GM12873 (cell line): Measurements from ENCODE around the gene ZDHHC11.

Source experiments
- TF ChIP-seq, protein P1 (sequence below): IDR thresholded peaks from 2 replicates; pipeline ENCODE4 v1.5.1; 2012; ENCODE audit warnings: low read depth, mild to moderate bottlenecking, moderate library complexity, low read length, control low read depth; ENCODE audit not compliant: insufficient read depth; ENCODE audit errors: missing control alignments

ZDHHC11 gene

GRCh38 chr5:751496-751895 lies 99.3 kb downstream of the ZDHHC11 start:
- TF ChIP-seq, protein P1, sequence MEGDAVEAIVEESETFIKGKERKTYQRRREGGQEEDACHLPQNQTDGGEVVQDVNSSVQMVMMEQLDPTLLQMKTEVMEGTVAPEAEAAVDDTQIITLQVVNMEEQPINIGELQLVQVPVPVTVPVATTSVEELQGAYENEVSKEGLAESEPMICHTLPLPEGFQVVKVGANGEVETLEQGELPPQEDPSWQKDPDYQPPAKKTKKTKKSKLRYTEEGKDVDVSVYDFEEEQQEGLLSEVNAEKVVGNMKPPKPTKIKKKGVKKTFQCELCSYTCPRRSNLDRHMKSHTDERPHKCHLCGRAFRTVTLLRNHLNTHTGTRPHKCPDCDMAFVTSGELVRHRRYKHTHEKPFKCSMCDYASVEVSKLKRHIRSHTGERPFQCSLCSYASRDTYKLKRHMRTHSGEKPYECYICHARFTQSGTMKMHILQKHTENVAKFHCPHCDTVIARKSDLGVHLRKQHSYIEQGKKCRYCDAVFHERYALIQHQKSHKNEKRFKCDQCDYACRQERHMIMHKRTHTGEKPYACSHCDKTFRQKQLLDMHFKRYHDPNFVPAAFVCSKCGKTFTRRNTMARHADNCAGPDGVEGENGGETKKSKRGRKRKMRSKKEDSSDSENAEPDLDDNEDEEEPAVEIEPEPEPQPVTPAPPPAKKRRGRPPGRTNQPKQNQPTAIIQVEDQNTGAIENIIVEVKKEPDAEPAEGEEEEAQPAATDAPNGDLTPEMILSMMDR, result no peak

DNA sequence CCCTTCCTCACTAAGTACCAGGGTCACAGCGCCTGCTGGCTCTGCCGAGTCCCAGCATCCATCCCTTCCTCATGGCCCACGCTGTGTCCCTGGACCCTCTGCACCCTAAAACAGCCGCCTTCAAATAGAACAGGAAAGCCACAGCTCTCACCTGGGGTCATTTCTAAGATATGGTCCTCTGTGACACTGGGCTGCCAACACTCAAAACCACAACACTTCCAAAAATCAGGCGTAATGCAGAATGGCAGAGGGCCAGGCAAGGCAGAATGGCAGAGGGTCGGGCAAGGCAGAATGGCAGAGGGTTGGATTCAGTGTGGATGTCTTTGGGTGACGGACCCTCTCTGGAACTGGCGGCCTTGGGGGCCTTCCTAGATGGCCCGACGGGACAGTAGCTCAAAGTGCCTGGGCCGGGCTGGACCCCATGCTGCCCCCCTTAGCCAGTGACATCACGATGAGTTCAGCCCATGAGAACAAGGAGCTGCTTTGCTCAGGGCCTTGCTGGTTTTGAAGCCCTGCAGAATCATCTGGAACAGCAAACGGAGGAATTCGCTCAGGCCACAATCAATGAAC lies 101.6 kb downstream of the ZDHHC11 start:
- TF ChIP-seq, protein P1, result no peak

DNA sequence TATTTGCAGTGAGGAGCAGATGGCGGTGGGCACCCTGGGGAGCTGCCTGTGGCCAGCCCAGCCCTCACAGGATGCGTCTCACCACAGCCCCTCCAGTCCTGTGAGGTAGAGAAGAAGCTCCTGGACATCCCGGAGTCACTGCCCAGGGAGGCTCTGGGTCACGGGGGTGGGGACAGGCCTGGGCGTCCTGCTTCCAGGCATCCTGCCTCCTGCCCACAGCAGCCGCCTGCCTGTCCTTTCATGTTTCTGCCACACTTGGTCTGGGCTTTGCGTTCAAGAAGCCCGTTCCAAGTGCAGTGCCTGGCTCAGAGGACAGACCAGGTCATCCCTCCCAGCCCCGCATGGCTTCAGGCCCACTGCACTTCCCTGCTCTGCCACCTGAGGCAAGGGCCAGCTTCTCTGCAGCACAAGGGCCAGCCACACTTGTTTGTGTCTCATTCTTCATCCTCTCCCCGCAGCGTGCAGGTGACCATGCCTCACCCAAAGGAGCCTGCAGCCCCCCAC lies 104.5 kb downstream of the ZDHHC11 start:
- TF ChIP-seq, protein P1, result no peak
